Measurements from ENCODE around the gene GSTT2B. TPM values are rescaled to one million over a fixed set of nuclear protein-coding genes. Genes with fewer than 3 reads are reported as not detected.
"Not testable (repeated sequence)": the region's sequence is repeated elsewhere in the genome, so short reads cannot be mapped to it uniquely, and the experiment has no call there.

GSTT2B gene
- total and polyA plus RNA-seq, 10 of the 15 experiments (the other 5 are each of a cell fraction or from before 2014, with no cell fraction given), result 0.15 to 0.29 (median 0.21) TPM; not detected in 7

- TF ChIP-seq MEF2B (IDR thresholded peaks at IDR 0.05; ENCODE audit: partially characterized antibody, poor library complexity, severe bottlenecking) (no peak), ZBTB11 (CRISPR knock-in tag; IDR thresholded peaks at IDR 0.05) (no peak), GABPA (IDR thresholded peaks at IDR 0.05; ENCODE audit: low read depth) (no peak), YY1 (IDR thresholded peaks at IDR 0.05; ENCODE audit: low read depth, low read length) (no peak), CHD2 (IDR thresholded peaks at IDR 0.05; ENCODE audit: borderline replicate concordance, low read depth, low read length) (no peak)
These were observed 40.3 kb upstream of the GSTT2B start (continued) for GRCh38 chr22:24001314-24001713.

- H4K20me1 ChIP-seq (ENCODE audit: control insufficient read depth, insufficient read depth); BruUV-seq (replicated peaks); H3K4me2 ChIP-seq (ENCODE audit: control insufficient read depth, insufficient read depth); H3K9ac ChIP-seq (ENCODE audit: control insufficient read depth, insufficient read depth, low read length); FAIRE-seq; SMC1A ChIA-PET (ENCODE audit: uncharacterized antibody, unreplicated experiment); H3K27ac ChIP-seq (ENCODE audit: control insufficient read depth, insufficient read depth); H3K27me3 ChIP-seq (replicated peaks in 1 of 2; ENCODE audit: control insufficient read depth in 2 of 2, insufficient read depth in 2 of 2, low read length in 1 of 2); H3K36me3 ChIP-seq (ENCODE audit: control insufficient read depth in 2 of 2, insufficient read depth in 2 of 2, low read length in 1 of 2); H3K79me2 ChIP-seq (ENCODE audit: control insufficient read depth, insufficient read depth, low read length); H3K9me3 ChIP-seq (replicated peaks; ENCODE audit: control insufficient read depth, insufficient read depth, low read length); ATAC-seq; in situ Hi-C loops (cut with MboI); H3K4me3 ChIP-seq; H2AFZ ChIP-seq (ENCODE audit: control insufficient read depth, low read depth, low read length); DNase-seq (ENCODE audit: low read depth, low spot score); CTCF ChIA-PET; H3K4me1 ChIP-seq (ENCODE audit: control insufficient read depth, insufficient read depth, low read length); RAD21 ChIA-PET (ENCODE audit: unreplicated experiment); POLR2A ChIA-PET: not testable (repeated sequence)
- intact Hi-C loops (cut with micrococcal nuclease; ENCODE audit: unreplicated experiment), result loop anchor here (10.0 kb wide), 1 partner anchor 55 kb away; no protein-coding TSS in a partner anchor
- 23% methylated on average over 7 of the region's 7 CpGs for WGBS (ENCODE audit: insufficient coverage, insufficient replicate concordance, low lambda C conversion rate, missing lambda C conversion rate)
These were observed 38.8 kb upstream of the GSTT2B start for GRCh38 chr22:23999779-24000178.
